GM18511 (cell line): ENCODE results near the gene TIRAP.
"Not testable (repeated sequence)": the region's sequence is repeated elsewhere in the genome, so short reads cannot be mapped to it uniquely, and the experiment has no call there.

ENCODE experiments used
- ATAC-seq: cut with Tn5 transposase; IDR thresholded peaks from one replicate; pipeline ENCODE4 v1.9.1; 2021; ENCODE audit warnings: mild to moderate bottlenecking, moderate library complexity; ENCODE audit not compliant: unreplicated experiment

Gene TIRAP

GRCh38 chr11:126282736-126283591 lies at the start of gene TIRAP:
TIRAP (plus strand) TSS chr11:126283093; CDS start chr11:126290895, 7,802 bp downstream.
- peak; percentile 76 for ATAC-seq

- ATAC-seq = no peak
These were observed 49.5 kb upstream of the TIRAP start for GRCh38 chr11:126233391-126233790.

GRCh38 chr11:126246636-126247035 lies 36.3 kb upstream of the TIRAP start:
- ATAC-seq = no peak

GRCh38 chr11:126253265-126253664 lies 29.6 kb upstream of the TIRAP start:
- no peak for ATAC-seq

- ATAC-seq = no peak
These were observed 28.1 kb upstream of the TIRAP start for GRCh38 chr11:126254819-126255218.

- ATAC-seq = not testable (repeated sequence)
These were observed 27.4 kb upstream of the TIRAP start for GRCh38 chr11:126255507-126255906.

- ATAC-seq = no peak
These were observed 26.7 kb upstream of the TIRAP start for GRCh38 chr11:126256216-126256615.

- no peak for ATAC-seq
These were observed 25.7 kb upstream of the TIRAP start for GRCh38 chr11:126257144-126257543.

- no peak for ATAC-seq
These were observed 25.1 kb upstream of the TIRAP start for GRCh38 chr11:126257764-126258163.

GRCh38 chr11:126262216-126262615 lies 20.7 kb upstream of the TIRAP start:
- ATAC-seq = no peak

GRCh38 chr11:126263489-126263888 lies 19.4 kb upstream of the TIRAP start:
- no peak for ATAC-seq

- ATAC-seq = no peak
These were observed 17.1 kb upstream of the TIRAP start for GRCh38 chr11:126265811-126266210.

GRCh38 chr11:126267650-126268049 lies 15.2 kb upstream of the TIRAP start:
- ATAC-seq = no peak

- ATAC-seq = peak; percentile 8
These were observed 14.6 kb upstream of the TIRAP start for GRCh38 chr11:126268361-126268707.

- ATAC-seq = peak; percentile 99
These were observed 13.9 kb upstream of the TIRAP start, which contains the start of the genes FOXRED1 and SRPRA for GRCh38 chr11:126268708-126269579. FOXRED1 (plus strand) TSS chr11:126269154; CDS start chr11:126269207, 53 bp downstream. SRPRA (minus strand) TSS chr11:126268895; CDS start chr11:126268804, 91 bp downstream.

GRCh38 chr11:126277322-126277721 lies 5.6 kb upstream of the TIRAP start:
- no peak for ATAC-seq

- ATAC-seq = no peak
These were observed 5.1 kb upstream of the TIRAP start for GRCh38 chr11:126277780-126278179.

GRCh38 chr11:126279191-126279590 lies 3.7 kb upstream of the TIRAP start:
- no peak for ATAC-seq

GRCh38 chr11:126280595-126280994 lies 2.3 kb upstream of the TIRAP start:
- ATAC-seq = no peak

GRCh38 chr11:126281245-126281644 lies 1.6 kb upstream of the TIRAP start:
- no peak for ATAC-seq

- no peak for ATAC-seq
These were observed 1.2 kb upstream of the TIRAP start for GRCh38 chr11:126281666-126282175.
